Mesodermal cell (in vitro differentiated cells): ENCODE data around the gene LLGL1.

Experiments
- H3K27ac ChIP-seq: 2 replicates; pipeline ENCODE4 v1.7.0; 2013; ENCODE audit warnings: mild to moderate bottlenecking, low read depth, low read length, moderate library complexity; ENCODE audit not compliant: severe bottlenecking
- H3K36me3 ChIP-seq: 2 replicates; pipeline ENCODE4 v1.7.1; 2013; ENCODE audit warnings: mild to moderate bottlenecking, low read length, moderate library complexity; ENCODE audit not compliant: control insufficient read depth, insufficient read depth
- H3K4me1 ChIP-seq: one replicate; pipeline ENCODE4 v1.7.1; 2013; ENCODE audit warnings: mild to moderate bottlenecking, low read length; ENCODE audit not compliant: insufficient read depth, control insufficient read depth, poor library complexity, severe bottlenecking
- H3K4me3 ChIP-seq: 2 replicates; pipeline ENCODE4 v1.7.0; 2013; ENCODE audit warnings: low read length, control low read depth, mild to moderate bottlenecking; ENCODE audit not compliant: insufficient read depth, poor library complexity, severe bottlenecking; ENCODE audit errors: extremely low read depth
- H3K9me3 ChIP-seq: 2 replicates; pipeline ENCODE4 v1.7.1; 2013; ENCODE audit warnings: mild to moderate bottlenecking, low read length, moderate library complexity; ENCODE audit not compliant: control insufficient read depth
- WGBS, 2 experiments: methylation state at CpG; one replicate each; pipeline ENCODE4 v1.1.5; 2013; ENCODE audit warnings: missing lambda C conversion rate in 2 of 2; ENCODE audit not compliant: insufficient coverage in 2 of 2; 5-methylcytosine and 5-hydroxymethylcytosine counted together

Gene LLGL1

DNA sequence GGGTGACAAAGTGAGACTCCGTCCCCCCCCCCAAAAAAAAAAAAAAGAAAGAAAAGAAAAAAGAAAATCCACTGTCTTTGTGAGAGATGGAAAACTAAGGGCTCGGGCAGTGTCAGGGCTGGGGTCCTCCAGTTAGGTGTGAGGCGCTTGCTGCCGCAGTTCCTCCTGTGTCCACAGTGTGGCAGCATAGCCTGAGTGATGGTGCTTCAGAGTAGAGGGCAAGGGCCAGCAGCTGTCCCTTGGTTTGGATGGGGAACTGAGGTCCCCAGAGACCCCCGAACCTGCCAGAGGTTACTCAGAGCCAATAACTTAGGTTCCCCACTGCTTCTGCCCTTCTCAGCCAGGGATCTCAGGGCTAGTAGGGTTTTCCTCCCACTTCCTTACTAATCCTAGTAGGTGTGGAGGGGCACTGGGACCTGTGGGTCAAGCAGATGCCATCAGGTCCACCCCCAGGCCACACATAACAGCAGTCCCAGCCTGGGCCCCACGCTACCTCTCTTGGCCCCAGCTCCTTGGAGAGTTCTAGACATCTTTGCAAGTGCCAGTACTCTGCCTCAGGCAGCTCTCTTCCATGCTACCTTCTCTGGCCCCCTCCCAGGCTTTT lies 7.9 kb upstream of the LLGL1 start:
- H3K4me3 ChIP-seq: no peak overlapping the region
- no peak overlapping the region for H3K27ac ChIP-seq
- no peaks in the 10 kb centered on the region for H3K9me3 ChIP-seq
- 8 to 13% methylated on average over 4 to 5 of the region's 6 CpGs for WGBS, 2 experiments
- no peaks in the 10 kb centered on the region for H3K36me3 ChIP-seq
- peaks cover 3% of the 10 kb centered on the region for H3K4me1 ChIP-seq

DNA sequence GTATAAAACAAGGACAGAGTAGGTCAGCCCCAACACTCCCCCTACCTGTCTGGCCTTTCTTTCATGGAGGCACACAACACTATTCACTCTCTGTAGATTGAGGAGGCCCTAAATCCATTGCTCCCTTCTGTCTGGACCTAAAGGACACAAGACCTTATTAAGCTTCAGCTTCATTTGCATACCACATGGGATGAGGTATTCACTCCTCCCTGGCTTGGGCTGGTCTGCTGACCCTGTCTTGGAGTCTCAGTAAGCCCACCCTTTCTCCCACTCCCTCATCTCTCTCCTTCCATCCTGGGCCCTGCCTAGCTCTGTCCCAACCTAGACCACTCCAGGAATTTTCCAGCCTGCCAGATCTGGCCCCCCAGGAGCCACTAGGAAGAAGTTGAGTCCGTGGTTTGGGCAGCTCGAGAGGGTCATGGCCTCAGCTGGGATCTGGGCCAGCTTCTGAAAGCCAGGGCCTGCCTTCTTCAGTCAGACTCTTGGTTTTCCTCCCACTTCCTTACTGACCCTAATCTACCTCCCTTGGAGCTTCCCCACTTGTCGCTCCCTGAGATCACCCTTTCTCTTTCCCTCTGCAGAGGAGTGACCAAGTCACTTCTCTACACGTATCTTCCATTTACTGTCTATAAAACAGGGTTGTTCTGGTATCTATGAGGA lies 6.5 kb upstream of the LLGL1 start:
- no peaks in the 10 kb centered on the region for H3K36me3 ChIP-seq
- 69 to 90% methylated on average over 2 to 3 of the region's 4 CpGs for WGBS, 2 experiments

DNA sequence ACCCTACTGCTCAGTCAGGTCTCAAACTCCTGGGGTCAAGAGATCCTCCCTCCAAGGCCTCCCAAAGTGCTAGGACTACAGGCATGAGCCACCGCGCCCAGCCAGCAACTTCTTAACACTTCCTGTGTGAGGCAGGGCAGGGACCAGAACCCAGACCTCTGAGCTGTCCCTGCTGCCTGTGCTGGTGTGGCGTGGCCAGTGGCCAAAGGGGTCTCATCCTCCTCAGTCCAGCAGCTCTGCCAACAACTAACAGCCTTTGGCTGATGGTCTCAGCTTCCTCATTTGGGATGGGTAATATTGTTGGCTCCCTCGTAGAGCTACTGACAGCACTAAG lies 1.4 kb upstream of the LLGL1 start:
- H3K9me3 ChIP-seq: no peaks in the 10 kb centered on the region
- peaks cover under 1% of the 10 kb centered on the region for H3K36me3 ChIP-seq
- H3K4me1 ChIP-seq: peaks cover 30% of the 10 kb centered on the region
- 65 to 71% methylated on average over 3 to 4 of the region's 4 CpGs for WGBS, 2 experiments
- H3K27ac ChIP-seq: peak overlapping the region; percentile 88
- H3K4me3 ChIP-seq: no peak overlapping the region

More for the DNA sequence above, 6.5 kb upstream of the LLGL1 start:
- Histone ChIP-seq H3K4me3 (no peak overlapping the region), H3K4me1 (peaks cover 6% of the 10 kb centered on the region), H3K27ac (no peak overlapping the region), H3K9me3 (no peaks in the 10 kb centered on the region)

DNA sequence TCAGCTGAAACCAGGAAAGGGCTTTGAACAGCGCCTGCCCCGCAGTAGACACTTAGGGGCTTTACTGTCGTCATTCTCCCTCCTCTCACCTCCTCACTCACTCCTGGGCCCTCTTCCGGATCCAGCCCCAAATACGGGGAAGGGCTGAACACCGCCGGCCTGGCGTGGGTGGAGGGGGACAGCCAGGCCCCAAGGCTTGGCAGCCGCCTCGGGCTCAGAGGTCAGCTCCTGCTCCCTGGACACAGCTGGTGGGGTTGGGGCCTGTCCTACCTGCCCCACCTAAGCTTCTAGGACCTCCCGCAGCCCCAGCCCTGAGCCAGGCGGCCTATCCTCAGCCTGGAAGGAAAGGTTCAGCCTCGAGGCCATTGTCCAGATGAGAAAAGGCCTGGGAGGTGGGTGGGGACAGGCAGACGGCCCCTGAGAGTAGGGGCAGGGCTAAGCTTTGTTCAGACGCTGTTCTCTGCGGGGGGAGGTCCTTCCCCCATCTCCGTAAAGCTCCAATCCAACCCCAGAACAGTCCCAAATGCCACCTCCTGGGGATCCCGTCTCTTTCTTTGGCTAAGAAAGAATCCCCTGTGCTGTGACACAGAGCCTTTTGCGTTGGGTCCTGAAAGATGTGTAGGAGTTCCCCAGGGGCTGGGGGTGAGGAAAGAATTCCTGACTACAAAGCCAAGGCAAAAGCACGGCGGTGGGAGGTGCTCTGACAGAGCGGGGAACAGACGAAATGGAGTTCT lies 881 bp upstream of the LLGL1 start:
- WGBS, 2 experiments: 5 to 8% methylated on average over 15 to 18 of the region's 23 CpGs
- peaks cover 30% of the 10 kb centered on the region for H3K4me1 ChIP-seq
- peak overlapping the region; percentile 88 for H3K27ac ChIP-seq

DNA sequence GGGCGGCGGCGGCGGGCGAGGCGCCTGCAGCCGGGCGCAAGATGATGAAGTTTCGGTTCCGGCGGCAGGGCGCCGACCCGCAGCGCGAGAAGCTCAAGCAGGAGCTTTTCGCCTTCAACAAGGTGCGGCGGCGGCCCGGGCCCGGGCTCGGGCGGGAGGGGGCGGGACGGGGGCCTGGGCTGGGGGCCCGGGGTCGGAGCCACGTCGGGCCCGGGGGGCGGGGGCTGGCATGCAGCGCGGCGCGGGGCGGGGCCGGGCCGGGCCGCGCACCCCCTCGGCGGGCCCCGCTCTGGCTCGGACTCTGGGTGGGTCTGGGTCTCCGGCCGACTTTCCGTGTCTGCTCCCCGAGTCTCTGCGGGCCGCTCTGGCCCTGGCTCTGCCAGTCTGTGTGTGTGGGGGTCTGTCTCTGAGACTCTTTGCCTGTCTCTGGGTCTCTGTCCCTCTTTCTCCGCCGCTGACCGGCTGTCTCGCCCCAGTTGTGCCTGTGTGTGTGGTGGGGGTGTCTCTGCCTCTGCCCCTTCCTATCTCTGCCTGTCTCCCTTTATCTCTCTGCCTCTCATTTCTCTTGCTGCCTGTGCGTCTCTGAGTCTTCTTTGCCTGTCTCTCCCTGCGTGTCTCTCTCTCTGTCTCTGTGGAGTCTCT lies 328 bp downstream of the LLGL1 start:
- Histone ChIP-seq H3K4me1 (peaks cover 33% of the 10 kb centered on the region), H3K36me3 (peaks cover 11% of the 10 kb centered on the region), H3K4me3 (peak overlapping the region; percentile 85), H3K9me3 (no peaks in the 10 kb centered on the region), H3K27ac (peak overlapping the region; percentile 45)
- WGBS, 2 experiments: 0 to 1% methylated on average over 22 to 24 of the region's 57 CpGs

More for the DNA sequence above, 881 bp upstream of the LLGL1 start:
- no peaks in the 10 kb centered on the region for H3K9me3 ChIP-seq
- peak overlapping the region; percentile 22 for H3K4me3 ChIP-seq
- peaks cover 6% of the 10 kb centered on the region for H3K36me3 ChIP-seq

DNA sequence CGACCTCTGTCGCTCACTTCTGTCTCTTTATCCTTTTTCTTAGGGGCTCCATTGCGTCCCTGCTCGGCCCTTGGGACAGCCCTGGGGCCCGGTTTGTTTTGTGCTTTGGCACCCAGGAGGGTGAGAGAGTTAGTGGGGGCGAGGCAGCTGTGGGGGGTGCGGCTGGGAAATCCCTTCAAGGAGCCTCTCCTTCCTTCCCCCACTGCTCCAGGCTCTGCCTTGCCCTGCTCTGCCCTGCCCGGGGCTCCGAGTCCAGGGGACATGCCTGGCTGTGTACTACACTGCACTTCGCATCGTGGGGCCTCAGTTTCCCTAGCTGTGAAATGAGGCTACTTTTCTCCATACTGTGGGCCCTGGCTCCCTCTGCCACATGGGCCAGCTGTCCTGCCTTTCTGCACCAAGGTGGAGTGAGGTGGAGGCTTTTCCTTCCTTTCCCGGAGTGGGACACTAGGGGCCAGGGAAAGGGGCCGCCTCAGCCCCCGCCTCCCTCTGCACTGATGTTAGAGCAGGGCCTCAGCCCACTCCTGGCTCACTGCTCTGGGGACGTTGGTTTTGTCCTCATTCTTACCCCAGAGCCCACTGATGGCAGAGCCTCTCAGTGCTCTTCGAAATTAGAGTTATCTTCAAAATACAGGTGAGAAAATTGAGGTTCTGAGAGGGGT lies 980 bp downstream of the LLGL1 start:
- H3K4me1 ChIP-seq: peaks cover 32% of the 10 kb centered on the region
- peaks cover 11% of the 10 kb centered on the region for H3K36me3 ChIP-seq
- H3K27ac ChIP-seq: peak overlapping the region; percentile 45
- peak overlapping the region; percentile 85 for H3K4me3 ChIP-seq
- 43 to 44% methylated on average over 10 of the region's 16 CpGs for WGBS, 2 experiments
- no peaks in the 10 kb centered on the region for H3K9me3 ChIP-seq

DNA sequence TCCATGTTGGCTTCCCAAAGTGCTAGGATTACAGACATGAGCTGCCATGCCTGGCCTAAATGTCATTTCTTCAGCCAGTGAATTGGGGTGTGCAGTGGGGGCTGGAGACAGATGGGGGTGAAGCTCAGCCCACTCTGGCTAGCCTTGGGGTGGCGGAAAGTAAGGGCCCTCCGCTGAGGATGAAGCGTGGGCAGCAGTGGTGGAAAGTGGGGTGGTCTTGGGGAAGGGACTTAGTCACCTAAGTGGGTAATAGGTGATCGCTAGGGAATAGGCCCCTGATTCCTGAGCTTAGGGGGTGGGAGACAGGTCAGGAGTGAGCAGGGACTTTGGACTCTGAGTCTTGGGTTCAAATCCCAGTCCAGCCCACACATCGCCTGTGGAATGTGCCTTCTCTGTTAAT lies 2.2 kb downstream of the LLGL1 start:
- 98 to 100% methylated on average over 4 of the region's 5 CpGs for WGBS, 2 experiments

DNA sequence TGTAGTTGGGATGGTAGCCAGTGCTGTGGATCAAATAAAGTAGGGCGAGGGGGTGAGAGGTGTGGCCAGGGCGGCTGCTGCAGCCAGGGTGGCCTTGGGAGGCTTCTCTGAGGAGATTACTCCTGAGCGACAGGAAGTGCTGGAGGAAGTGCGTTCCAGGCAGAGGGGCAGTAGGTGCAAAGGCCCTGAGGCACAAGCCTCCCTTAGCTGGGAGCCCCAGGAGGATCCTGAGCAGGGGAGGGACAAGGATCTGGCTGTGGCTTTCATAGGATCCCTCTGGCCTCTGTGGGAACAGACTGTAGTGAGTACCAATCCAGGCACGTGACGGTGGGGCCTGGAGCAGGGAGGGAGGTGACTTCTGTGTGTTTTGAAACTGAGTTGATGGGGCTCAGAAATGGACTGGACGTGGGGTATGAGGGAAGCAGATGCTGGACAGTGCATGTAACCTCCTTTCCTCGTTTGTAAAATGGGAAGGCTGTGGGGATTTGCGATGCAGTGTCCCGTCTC lies 2.8 kb downstream of the LLGL1 start:
- Histone ChIP-seq H3K36me3 (peaks cover 24% of the 10 kb centered on the region), H3K9me3 (no peaks in the 10 kb centered on the region), H3K4me1 (peaks cover 32% of the 10 kb centered on the region), H3K27ac (no peak overlapping the region), H3K4me3 (no peak overlapping the region)
- WGBS, 2 experiments: 95 to 98% methylated on average over 9 to 10 of the region's 10 CpGs

More for the DNA sequence above, 2.2 kb downstream of the LLGL1 start:
- Histone ChIP-seq H3K27ac (no peak overlapping the region), H3K4me1 (peaks cover 32% of the 10 kb centered on the region), H3K4me3 (no peak overlapping the region), H3K9me3 (no peaks in the 10 kb centered on the region), H3K36me3 (peaks cover 18% of the 10 kb centered on the region)

DNA sequence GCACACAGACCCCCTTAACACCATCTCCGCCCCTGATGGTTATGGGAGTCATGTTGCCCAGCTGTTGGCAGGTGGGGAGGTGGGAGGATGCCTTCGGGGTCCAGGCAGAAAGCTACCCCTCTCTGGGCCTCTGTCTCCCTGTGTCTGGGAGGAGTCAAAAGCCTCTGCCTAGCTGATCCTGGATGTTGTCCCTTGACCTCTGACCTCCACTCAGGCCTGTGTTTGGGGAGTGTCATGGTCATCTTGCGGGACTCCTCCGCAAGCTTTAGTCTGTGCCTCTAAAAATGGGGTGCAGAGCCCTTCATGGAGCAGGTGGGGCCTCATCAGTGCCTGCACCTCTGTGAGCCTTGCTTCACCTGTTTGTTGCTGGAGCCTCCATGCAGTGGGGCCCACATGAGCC lies 3.8 kb downstream of the LLGL1 start:
- WGBS, 2 experiments: 84 to 96% methylated on average over 2 to 4 of the region's 4 CpGs
- no peak overlapping the region for H3K4me3 ChIP-seq
- H3K36me3 ChIP-seq: peaks cover 34% of the 10 kb centered on the region
- peaks cover 26% of the 10 kb centered on the region for H3K4me1 ChIP-seq
- H3K9me3 ChIP-seq: no peaks in the 10 kb centered on the region
- H3K27ac ChIP-seq: no peak overlapping the region

DNA sequence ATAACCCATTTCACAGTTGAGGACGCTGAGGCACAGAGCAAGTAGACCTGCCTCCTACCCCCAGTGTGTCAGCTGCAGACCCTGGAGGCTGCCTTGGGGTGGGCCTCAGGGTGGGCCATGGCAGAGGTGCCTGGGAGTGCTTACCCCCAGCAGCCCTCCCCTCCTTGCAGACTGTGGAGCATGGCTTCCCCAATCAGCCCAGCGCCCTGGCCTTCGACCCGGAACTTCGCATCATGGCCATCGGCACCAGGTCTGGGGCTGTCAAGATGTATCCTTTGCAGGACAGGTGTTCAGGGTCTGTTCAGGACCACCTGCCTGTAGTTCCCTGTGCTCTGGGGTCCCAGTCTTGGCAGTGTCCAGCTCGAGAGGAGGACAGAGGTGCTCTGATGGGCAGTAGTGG lies 4.3 kb downstream of the LLGL1 start:
- no peaks in the 10 kb centered on the region for H3K9me3 ChIP-seq
- WGBS, 2 experiments: 98% methylated on average over 6 to 7 of the region's 7 CpGs
- H3K4me3 ChIP-seq: no peak overlapping the region
- peaks cover 39% of the 10 kb centered on the region for H3K36me3 ChIP-seq
- peaks cover 22% of the 10 kb centered on the region for H3K4me1 ChIP-seq
- no peak overlapping the region for H3K27ac ChIP-seq
